ENCODE results near the gene CXorf49. TPM values are rescaled to one million over a fixed set of nuclear protein-coding genes. Genes with fewer than 3 reads are reported as not detected.
"Not testable (repeated sequence)": the region's sequence is repeated elsewhere in the genome, so short reads cannot be mapped to it uniquely, and the experiment has no call there.

CXorf49 gene
- polyA plus RNA-seq (2012; ENCODE audit: insufficient read depth, insufficient read length, low read depth), result not detected

DNA sequence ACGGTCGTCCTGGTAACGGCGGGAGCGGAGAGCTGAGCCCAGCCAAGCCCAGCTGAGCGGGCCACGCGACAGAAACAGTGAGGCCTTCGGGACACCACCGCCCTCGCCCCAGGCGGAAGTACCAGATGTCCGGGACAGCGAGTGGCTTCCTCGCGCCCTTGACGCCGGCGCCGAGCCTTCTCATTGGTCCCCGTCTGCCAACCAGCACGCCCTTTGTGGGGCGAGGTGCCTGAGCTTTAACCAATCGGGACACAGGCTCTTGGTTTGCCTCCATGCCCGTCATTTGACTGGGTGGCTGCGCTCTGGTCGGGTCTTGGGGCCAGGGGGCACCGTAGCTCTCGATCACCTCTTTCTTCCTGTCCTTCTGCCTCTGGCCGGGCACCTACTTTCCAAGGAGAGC lies at the start of gene CXorf49:
CXorf49 (minus strand) TSS at position 101 of the 400 bp plus-strand sequence. CDS start 134 bp downstream, outside the sequence.
- H3K4me1 ChIP-seq; H3K36me3 ChIP-seq; H3K9me3 ChIP-seq; H3K4me3 ChIP-seq (ENCODE audit: low read depth, low read length); DNase-seq; H3K27me3 ChIP-seq: not testable (repeated sequence)

DNA sequence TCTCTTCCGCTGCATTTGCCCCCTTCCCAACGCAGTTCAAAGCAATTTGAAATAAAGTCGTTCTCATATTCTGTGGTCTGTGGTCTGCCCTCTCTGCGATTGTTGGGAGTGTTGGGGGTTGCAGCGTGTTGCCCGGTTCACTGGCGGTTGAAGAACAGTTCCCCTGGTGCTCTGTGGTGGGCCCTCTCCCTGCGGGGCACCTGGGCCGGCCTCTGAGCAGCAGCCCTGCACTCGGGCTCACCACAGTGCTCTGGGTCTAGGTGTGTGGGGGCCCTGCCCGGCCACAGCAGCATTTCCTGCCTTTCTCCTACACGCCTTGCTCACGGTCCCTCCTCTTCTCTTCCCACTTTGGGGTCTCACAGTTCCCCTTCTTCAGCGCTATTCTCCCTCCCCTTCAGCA lies 49.0 kb upstream of the CXorf49 start:
- H3K4me1 ChIP-seq; DNase-seq; H3K4me3 ChIP-seq (ENCODE audit: low read depth, low read length); H3K27me3 ChIP-seq; H3K9me3 ChIP-seq; H3K36me3 ChIP-seq: not testable (repeated sequence)

DNA sequence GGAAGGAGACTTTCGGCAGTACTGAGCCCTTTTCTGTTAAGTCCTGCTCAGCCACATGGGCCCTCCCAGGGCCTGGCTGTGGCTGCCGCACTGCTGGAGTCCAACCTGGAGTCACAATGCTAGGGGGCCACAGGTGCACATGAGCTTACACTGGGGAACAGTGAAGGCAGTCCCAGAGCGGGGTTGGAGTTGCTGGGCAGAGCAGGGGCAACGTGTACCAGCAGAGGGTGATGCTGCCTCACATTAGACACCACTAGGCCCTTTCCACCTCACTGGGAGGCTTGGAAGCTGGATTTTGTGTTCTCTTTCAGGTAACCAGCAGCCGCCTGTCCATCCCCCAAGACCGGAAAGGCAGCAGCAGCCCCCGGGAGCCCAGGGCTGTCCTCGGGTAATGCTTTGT lies 47.5 kb upstream of the CXorf49 start:
- not testable (repeated sequence) for H3K9me3 ChIP-seq; H3K4me1 ChIP-seq; H3K4me3 ChIP-seq (ENCODE audit: low read depth, low read length); H3K36me3 ChIP-seq; DNase-seq; H3K27me3 ChIP-seq

DNA sequence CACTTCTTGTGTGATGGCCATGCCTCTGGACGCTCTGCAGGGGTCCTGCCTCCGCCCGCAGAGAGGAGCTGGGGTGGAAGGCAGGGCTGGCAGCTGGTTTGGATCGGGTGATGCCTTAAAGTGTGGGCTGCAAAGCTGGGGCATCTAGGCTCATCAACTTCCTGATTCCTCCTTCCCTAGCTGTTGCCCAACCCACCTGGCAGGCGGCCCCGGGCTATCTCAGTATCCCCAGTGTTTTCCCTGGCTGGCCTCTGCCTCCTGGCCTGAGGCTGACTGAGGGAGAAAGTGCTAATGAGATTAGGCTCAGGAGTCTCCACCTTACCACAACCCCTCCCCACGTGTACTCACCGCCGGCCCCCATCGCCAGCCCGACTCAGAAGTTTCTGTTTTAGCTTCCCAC lies 46.7 kb upstream of the CXorf49 start:
- H3K4me1 ChIP-seq; H3K9me3 ChIP-seq; H3K36me3 ChIP-seq; DNase-seq; H3K4me3 ChIP-seq (ENCODE audit: low read depth, low read length); H3K27me3 ChIP-seq: not testable (repeated sequence)

DNA sequence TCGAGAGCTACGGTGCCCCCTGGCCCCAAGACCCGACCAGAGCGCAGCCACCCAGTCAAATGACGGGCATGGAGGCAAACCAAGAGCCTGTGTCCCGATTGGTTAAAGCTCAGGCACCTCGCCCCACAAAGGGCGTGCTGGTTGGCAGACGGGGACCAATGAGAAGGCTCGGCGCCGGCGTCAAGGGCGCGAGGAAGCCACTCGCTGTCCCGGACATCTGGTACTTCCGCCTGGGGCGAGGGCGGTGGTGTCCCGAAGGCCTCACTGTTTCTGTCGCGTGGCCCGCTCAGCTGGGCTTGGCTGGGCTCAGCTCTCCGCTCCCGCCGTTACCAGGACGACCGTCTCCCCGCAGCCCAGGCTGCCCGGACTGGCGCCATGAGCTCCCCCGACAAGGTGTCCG lies 45.0 kb upstream of the CXorf49 start, which contains the start of gene CXorf49B:
CXorf49B (plus strand) TSS at position 301 of the 400 bp plus-strand sequence; CDS start at position 376, 75 bp downstream.
- not testable (repeated sequence) for H3K4me1 ChIP-seq; DNase-seq; H3K27me3 ChIP-seq; H3K36me3 ChIP-seq; H3K4me3 ChIP-seq (ENCODE audit: low read depth, low read length); H3K9me3 ChIP-seq

DNA sequence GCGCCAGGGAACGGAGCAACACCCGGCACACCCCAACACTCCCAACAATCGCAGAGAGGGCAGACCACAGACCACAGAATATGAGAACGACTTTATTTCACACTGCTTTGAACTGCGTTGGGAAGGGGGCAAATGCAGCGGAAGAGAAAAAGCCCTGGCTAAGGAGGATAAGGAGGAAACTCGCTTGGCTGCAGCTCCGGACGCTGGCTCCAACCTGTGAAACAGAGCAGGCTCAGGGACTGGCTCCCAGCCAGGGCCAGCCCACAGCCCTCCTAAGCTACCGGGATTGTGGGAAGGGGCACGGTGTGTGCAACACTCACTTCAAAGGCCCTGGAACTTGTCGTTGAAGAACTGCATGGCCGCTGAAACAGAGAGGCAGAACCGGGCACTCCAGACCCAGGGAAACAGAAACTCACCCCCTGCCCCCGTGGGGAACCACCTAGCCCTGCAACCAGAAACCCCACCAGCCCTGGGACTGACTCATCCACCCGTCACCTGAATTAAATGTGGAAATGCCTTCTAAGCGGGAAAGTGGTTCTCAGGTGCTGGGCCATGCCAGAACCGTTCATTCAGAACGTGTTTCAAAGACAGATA lies 42.7 kb upstream of the CXorf49 start:
- DNase-seq; H3K9me3 ChIP-seq; H3K4me1 ChIP-seq; H3K4me3 ChIP-seq (ENCODE audit: low read depth, low read length); H3K36me3 ChIP-seq; H3K27me3 ChIP-seq: not testable (repeated sequence)

DNA sequence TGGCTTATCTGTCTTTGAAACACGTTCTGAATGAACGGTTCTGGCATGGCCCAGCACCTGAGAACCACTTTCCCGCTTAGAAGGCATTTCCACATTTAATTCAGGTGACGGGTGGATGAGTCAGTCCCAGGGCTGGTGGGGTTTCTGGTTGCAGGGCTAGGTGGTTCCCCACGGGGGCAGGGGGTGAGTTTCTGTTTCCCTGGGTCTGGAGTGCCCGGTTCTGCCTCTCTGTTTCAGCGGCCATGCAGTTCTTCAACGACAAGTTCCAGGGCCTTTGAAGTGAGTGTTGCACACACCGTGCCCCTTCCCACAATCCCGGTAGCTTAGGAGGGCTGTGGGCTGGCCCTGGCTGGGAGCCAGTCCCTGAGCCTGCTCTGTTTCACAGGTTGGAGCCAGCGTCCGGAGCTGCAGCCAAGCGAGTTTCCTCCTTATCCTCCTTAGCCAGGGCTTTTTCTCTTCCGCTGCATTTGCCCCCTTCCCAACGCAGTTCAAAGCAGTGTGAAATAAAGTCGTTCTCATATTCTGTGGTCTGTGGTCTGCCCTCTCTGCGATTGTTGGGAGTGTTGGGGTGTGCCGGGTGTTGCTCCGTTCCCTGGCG lies 2.3 kb upstream of the CXorf49 start:
- H3K27me3 ChIP-seq; H3K4me1 ChIP-seq; H3K36me3 ChIP-seq; DNase-seq; H3K4me3 ChIP-seq (ENCODE audit: low read depth, low read length); H3K9me3 ChIP-seq: not testable (repeated sequence)

DNA sequence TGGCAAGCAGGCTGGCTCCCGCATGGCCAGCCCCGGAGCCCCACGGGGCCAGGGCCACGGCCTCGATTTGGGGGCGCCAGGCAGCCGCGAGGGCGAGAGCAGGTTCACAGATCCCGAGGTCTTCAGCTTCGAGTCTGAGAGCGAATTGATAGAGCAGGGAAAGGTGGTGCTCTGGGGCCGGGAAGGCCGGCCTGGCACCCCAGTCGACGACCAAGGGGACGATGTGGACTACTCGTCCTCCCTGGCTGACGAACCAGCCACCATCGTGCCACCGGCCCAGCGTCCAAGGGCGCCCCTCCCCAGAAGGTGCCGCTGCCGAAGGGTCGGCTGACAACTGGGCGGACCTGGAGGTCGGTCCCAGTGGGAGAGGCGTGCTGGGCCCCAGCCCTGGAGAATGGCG lies 1.1 kb upstream of the CXorf49 start:
- H3K4me3 ChIP-seq (ENCODE audit: low read depth, low read length); H3K36me3 ChIP-seq; H3K4me1 ChIP-seq; H3K27me3 ChIP-seq; DNase-seq; H3K9me3 ChIP-seq: not testable (repeated sequence)

DNA sequence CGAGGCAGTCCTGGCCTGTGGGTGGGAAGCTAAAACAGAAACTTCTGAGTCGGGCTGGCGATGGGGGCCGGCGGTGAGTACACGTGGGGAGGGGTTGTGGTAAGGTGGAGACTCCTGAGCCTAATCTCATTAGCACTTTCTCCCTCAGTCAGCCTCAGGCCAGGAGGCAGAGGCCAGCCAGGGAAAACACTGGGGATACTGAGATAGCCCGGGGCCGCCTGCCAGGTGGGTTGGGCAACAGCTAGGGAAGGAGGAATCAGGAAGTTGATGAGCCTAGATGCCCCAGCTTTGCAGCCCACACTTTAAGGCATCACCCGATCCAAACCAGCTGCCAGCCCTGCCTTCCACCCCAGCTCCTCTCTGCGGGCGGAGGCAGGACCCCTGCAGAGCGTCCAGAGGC lies 1.8 kb downstream of the CXorf49 start:
- H3K9me3 ChIP-seq; H3K4me1 ChIP-seq; H3K4me3 ChIP-seq (ENCODE audit: low read depth, low read length); H3K36me3 ChIP-seq; DNase-seq; H3K27me3 ChIP-seq: not testable (repeated sequence)

DNA sequence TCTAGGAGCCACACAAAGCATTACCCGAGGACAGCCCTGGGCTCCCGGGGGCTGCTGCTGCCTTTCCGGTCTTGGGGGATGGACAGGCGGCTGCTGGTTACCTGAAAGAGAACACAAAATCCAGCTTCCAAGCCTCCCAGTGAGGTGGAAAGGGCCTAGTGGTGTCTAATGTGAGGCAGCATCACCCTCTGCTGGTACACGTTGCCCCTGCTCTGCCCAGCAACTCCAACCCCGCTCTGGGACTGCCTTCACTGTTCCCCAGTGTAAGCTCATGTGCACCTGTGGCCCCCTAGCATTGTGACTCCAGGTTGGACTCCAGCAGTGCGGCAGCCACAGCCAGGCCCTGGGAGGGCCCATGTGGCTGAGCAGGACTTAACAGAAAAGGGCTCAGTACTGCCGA lies 2.5 kb downstream of the CXorf49 start:
- DNase-seq; H3K4me3 ChIP-seq (ENCODE audit: low read depth, low read length); H3K36me3 ChIP-seq; H3K9me3 ChIP-seq; H3K4me1 ChIP-seq; H3K27me3 ChIP-seq: not testable (repeated sequence)

DNA sequence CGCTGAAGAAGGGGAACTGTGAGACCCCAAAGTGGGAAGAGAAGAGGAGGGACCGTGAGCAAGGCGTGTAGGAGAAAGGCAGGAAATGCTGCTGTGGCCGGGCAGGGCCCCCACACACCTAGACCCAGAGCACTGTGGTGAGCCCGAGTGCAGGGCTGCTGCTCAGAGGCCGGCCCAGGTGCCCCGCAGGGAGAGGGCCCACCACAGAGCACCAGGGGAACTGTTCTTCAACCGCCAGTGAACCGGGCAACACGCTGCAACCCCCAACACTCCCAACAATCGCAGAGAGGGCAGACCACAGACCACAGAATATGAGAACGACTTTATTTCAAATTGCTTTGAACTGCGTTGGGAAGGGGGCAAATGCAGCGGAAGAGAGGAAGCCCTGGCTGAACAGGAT lies 4.0 kb downstream of the CXorf49 start:
- not testable (repeated sequence) for DNase-seq; H3K9me3 ChIP-seq; H3K4me3 ChIP-seq (ENCODE audit: low read depth, low read length); H3K36me3 ChIP-seq; H3K27me3 ChIP-seq; H3K4me1 ChIP-seq

DNA sequence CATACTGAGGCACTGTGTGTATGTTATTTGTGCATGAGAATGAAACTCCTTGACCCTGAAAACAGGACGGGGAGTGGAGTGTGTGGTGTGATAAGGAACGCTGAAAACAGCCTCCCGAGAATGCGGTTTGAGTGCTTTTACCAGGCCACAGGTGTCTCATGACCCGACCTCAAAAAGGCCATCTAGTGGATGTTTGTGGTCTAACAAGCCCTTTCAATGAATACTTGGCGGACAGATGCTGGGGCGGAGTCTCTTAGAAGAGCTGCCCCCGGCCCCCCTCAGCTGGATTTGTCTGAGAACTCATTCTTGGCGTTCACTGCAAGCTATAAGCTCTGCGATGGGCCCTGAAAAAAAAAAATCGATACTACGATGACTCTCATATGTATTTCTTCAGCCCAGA lies 15.2 kb downstream of the CXorf49 start:
- not testable (repeated sequence) for H3K9me3 ChIP-seq; H3K4me3 ChIP-seq (ENCODE audit: low read depth, low read length); DNase-seq; H3K36me3 ChIP-seq; H3K4me1 ChIP-seq; H3K27me3 ChIP-seq

DNA sequence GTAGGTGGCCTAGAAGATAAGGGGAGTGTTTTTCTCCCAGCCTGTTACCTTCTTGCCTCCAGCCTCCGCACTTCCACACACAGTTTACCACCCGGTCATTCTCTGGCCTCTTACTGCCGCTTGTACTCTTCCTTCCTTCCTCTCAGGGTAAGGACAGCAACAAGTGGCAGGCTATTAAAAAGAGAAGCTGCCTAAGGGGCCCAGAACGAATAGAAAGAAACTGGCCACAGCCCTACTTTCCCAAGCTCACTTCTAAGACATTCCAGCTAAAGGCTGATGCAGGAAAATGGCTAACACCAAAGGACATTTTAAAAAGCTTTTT lies 19.1 kb downstream of the CXorf49 start:
- H3K27me3 ChIP-seq; H3K4me3 ChIP-seq (ENCODE audit: low read depth, low read length); H3K36me3 ChIP-seq; DNase-seq; H3K9me3 ChIP-seq; H3K4me1 ChIP-seq: not testable (repeated sequence)

DNA sequence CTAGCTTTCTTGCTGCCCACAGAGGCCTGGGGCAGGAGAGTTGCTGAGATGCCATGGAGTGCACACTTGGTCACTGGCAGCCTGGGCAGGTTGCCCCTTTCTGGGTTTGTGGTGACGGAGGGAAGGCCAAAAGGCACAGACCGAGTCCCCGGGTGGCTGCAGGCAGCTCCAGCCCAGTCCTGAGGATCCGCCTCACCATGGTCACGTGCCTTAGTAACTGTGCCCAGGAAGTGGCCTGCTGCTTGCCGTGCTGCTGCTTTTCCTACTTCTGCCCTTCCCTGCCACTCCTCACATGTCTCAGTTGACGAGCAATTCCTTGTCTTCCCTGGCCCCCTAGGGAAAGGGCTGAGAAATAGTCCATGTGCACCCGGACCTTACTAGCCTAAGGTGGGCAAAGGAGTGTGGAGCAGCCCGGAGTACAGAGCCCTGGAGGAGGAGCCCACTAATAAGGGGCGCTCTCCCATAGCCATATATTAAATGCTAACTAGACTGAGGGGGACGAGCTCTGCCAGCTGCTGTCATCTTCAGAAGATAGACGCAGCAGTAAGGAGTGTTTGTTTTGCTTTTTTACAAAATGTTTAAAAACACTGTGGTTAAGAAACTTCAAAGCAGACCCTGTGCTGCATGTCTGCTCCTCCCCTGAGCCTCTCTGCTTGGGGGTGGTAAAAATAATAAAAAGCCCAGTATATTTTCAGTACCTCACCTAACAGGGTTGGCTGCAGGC lies 19.6 kb downstream of the CXorf49 start:
- H3K36me3 ChIP-seq; H3K9me3 ChIP-seq; DNase-seq; H3K4me3 ChIP-seq (ENCODE audit: low read depth, low read length); H3K27me3 ChIP-seq; H3K4me1 ChIP-seq: not testable (repeated sequence)

DNA sequence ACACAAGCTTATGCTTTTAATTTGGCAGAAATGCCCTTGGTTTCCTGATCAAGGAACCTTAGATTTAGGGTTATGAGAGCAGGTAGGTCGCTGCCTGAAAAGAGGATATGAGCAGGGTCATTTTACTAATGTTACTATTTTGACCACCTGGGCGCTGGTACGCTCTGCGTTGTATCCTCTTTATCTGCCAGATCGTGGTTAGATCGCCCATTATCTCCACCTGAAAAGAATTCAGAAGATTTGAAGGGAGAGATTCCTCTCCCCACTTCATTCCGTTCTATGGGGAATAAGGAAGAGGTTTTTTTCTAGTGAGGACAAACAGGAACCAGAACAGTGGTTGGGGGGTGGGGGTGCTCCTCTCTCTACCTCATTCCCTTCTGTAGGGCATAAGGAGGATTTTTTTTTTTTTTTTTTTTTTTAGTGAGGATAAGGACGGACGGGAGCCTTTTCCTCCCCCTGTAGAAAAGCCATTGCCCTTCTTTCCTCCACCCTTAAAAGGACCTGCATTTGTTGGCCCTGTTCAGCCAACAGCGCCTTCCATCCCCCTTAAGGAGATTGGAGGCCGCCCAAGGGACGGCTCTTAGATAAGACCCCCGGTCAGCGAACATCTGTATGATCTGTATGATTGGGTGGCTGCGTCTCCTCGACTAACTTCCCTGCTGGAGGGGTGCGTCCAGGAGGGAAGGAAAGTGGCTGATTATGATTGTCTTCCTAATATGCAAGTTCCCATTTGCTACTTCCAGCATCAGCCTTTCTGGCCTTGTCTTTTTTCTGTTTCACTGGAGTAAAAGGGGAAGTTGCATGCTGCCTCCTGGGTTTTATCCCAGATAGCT lies 20.4 kb downstream of the CXorf49 start:
- not testable (repeated sequence) for H3K4me1 ChIP-seq; H3K4me3 ChIP-seq (ENCODE audit: low read depth, low read length); DNase-seq; H3K36me3 ChIP-seq; H3K27me3 ChIP-seq; H3K9me3 ChIP-seq

All from BE2C (cell line).